Measurements from ENCODE around the gene TTBK1.

DNA sequence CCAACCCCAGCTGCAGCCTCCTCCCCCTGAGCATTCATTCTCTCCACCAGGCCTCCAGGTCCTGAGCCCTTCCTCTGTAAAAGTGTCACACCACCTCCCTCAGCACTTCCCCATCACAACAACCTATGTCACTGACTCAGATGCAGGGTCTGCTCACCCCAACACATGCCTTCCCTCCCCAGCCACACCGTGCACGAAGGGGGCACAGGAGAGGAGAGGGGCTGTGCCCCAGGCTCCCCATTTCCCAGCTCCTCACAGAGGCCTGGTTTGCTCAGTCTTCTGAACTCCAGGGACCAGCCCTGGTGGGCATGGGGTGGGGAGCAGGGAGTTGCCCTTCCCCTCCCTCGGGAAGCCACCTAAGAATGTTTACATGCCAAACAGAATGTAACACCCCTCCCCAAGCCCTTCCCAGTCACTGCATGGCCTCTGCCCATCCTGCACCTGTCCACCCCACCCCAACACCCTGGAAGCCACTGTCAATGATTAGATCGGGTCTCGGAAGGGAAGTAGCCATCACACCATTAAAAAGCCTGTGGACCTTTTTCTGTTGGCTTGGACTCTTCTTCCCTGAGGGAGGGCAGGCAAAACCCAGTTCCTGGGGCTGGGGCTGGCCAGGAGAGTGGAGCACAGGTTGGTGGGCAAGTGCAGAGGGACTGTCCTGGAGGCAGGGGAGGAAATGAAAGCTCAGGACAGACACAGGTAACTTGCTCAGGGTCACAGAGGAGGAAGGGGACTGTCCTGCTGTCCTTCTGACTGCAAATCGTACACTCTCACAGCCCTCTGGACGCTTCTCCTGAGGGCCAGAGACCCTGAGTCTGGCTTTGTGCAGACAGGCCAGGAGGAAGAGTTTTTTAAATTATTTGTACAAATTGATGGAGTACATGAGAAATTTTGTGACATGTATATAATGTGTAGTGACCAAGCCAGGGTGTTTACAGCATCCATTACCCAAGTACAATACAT lies 44.7 kb downstream of the TTBK1 start:
- TF ChIP-seq, protein P1, sequence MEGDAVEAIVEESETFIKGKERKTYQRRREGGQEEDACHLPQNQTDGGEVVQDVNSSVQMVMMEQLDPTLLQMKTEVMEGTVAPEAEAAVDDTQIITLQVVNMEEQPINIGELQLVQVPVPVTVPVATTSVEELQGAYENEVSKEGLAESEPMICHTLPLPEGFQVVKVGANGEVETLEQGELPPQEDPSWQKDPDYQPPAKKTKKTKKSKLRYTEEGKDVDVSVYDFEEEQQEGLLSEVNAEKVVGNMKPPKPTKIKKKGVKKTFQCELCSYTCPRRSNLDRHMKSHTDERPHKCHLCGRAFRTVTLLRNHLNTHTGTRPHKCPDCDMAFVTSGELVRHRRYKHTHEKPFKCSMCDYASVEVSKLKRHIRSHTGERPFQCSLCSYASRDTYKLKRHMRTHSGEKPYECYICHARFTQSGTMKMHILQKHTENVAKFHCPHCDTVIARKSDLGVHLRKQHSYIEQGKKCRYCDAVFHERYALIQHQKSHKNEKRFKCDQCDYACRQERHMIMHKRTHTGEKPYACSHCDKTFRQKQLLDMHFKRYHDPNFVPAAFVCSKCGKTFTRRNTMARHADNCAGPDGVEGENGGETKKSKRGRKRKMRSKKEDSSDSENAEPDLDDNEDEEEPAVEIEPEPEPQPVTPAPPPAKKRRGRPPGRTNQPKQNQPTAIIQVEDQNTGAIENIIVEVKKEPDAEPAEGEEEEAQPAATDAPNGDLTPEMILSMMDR (IDR thresholded peaks at IDR 0.05), result no peak
- TF ChIP-seq POLR2A (IDR thresholded peaks at IDR 0.05) (no peak), EP300 (IDR thresholded peaks at IDR 0.05) (no peak)
